WI38 (cell line): Measurements from ENCODE around the gene FBXO33.

ENCODE experiments used
- H3K4me3 ChIP-seq: 2 replicates; pipeline ENCODE4 v1.5.1; 2011; ENCODE audit warnings: low read depth, mild to moderate bottlenecking, control low read depth, low read length
- CTCF ChIP-seq: IDR thresholded peaks from 2 replicates; pipeline ENCODE4 v1.5.1; 2012; ENCODE audit warnings: low read depth, mild to moderate bottlenecking, control low read depth, low read length

The FBXO33 gene

GRCh38 chr14:39417014-39417413 lies 15.2 kb downstream of the FBXO33 start:
- TF ChIP-seq CTCF, result no peak
- H3K4me3 ChIP-seq, result no peak overlapping the region

- H3K4me3 ChIP-seq, result no peak overlapping the region
- no peak for TF ChIP-seq CTCF
Measured at GRCh38 chr14:39416072-39416471, 16.2 kb downstream of the FBXO33 start.

- TF ChIP-seq CTCF, result no peak
- H3K4me3 ChIP-seq, result no peak overlapping the region
Measured at GRCh38 chr14:39406560-39406959, 25.7 kb downstream of the FBXO33 start.

DNA sequence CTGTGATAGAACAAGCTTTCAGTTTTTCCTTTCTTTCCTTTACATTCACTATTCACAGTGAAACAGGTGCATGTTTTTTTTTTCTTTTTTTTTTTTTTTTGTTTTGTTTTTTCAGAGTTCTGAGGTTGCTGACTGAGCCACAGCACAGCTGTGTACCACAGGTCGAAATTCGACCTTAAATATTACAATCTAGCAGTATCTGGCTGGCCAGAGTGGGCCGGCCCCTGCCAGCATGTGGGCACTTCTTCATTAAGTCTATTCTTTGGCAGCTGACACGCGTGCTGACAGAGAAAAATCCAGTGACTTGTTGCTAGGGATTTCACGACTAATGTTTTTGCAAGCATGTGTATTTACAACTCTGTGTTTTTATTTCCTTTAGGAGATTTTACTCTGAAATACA lies 33.9 kb downstream of the FBXO33 start:
- no peak overlapping the region for H3K4me3 ChIP-seq
- no peak for TF ChIP-seq CTCF

DNA sequence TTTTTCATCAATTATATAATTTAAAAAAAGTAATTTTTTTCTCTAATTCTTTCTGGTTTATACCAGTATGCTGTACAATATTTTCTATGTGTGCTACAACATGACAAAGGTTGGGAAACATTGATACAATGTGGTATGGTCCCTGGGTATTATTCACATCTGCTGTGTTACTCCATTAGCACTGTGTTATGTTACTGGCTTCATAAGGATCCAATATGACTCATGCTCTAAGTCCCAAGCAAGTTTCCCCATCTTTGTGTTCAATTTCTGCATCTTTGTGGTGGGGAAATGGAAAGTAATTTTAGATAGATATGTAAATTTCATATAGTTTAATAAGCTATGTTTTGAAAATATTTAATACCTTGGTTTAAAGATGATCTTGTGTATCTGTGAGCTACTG lies 35.8 kb downstream of the FBXO33 start:
- no peak overlapping the region for H3K4me3 ChIP-seq
- TF ChIP-seq CTCF, result no peak

- no peak overlapping the region for H3K4me3 ChIP-seq
- TF ChIP-seq CTCF, result no peak
Measured at GRCh38 chr14:39395555-39396254, 36.5 kb downstream of the FBXO33 start.

DNA sequence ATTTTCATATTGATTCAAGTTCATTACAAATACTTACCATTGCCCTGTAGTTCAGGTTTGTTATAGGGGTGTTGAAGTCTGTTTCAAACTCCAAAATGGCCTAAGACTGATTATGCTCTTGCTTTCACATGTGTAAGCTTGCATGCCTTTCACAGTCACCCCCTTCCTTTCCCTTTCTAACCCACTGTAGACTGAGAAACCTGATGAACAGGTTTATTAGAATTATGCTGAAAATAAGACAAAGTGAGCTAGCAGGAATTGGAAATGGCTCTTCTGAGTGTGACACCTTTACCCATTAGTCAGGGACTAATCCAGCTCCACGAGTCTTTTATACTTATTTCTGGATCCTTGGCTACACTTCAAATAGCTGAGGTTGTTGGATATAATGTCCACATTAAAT lies 38.9 kb downstream of the FBXO33 start:
- no peak for TF ChIP-seq CTCF
- no peak overlapping the region for H3K4me3 ChIP-seq
